ENCODE measurements around the gene MEX3D.

The MEX3D gene

DNA sequence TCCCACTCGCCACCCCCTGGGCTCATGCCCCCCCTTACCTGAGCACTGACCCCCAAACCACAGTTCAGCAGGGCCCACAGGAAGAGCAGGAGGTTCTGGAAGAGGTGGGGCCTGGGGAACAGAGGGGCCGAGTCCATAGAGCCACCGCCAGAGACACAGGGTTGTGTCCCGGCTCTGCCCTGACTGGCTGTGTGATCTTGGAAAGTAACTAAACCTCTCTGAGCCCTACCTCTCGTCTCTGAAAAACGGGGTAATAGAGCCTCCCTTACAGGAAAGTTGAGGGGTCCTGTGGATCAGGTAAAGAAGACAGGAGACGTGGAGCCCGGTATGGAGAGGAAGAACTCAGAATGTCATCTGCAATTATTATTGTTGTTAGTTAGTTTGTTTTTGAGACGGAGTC, 57.3 kb downstream of the MEX3D start:
- no peaks in the 10 kb centered on the region for H3K36me3 ChIP-seq (ENCODE audit: insufficient read depth, low read length)
- no peaks in the 10 kb centered on the region for H3K9me2 ChIP-seq (ENCODE audit: low read depth, low read length)
- no peak overlapping the region for H3K4me3 ChIP-seq (ENCODE audit: low read depth, low read length, poor library complexity, severe bottlenecking)
- no peaks in the 10 kb centered on the region for H3K4me1 ChIP-seq (ENCODE audit: insufficient read depth, low read length, severe bottlenecking)
- TF ChIP-seq, protein P1, sequence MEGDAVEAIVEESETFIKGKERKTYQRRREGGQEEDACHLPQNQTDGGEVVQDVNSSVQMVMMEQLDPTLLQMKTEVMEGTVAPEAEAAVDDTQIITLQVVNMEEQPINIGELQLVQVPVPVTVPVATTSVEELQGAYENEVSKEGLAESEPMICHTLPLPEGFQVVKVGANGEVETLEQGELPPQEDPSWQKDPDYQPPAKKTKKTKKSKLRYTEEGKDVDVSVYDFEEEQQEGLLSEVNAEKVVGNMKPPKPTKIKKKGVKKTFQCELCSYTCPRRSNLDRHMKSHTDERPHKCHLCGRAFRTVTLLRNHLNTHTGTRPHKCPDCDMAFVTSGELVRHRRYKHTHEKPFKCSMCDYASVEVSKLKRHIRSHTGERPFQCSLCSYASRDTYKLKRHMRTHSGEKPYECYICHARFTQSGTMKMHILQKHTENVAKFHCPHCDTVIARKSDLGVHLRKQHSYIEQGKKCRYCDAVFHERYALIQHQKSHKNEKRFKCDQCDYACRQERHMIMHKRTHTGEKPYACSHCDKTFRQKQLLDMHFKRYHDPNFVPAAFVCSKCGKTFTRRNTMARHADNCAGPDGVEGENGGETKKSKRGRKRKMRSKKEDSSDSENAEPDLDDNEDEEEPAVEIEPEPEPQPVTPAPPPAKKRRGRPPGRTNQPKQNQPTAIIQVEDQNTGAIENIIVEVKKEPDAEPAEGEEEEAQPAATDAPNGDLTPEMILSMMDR (IDR thresholded peaks at IDR 0.05; ENCODE audit: low read length) = no peak
- no peak for TF ChIP-seq EZH2 (IDR thresholded peaks at IDR 0.05; ENCODE audit: borderline replicate concordance, low read length)
- H4K20me1 ChIP-seq (ENCODE audit: insufficient read depth, low read length) = no peaks in the 10 kb centered on the region
- H2AFZ ChIP-seq (ENCODE audit: low read length) = no peak overlapping the region
- no peak overlapping the region for H3K4me2 ChIP-seq (ENCODE audit: low read length)
- no peak overlapping the region for H3K9ac ChIP-seq (ENCODE audit: low read length)
- no peak overlapping the region for H3K27ac ChIP-seq (ENCODE audit: low read depth, low read length, poor library complexity, severe bottlenecking)
- H3K9me3 ChIP-seq (ENCODE audit: low read length) = no peaks in the 10 kb centered on the region
- H3K79me2 ChIP-seq (ENCODE audit: insufficient read depth, low read length) = no peaks in the 10 kb centered on the region
- no peaks in the 10 kb centered on the region for H3F3A ChIP-seq (ENCODE audit: insufficient read depth, low read length)
- peaks cover 8% of the 10 kb centered on the region for H3K27me3 ChIP-seq (ENCODE audit: insufficient read depth, low read length)

DNA sequence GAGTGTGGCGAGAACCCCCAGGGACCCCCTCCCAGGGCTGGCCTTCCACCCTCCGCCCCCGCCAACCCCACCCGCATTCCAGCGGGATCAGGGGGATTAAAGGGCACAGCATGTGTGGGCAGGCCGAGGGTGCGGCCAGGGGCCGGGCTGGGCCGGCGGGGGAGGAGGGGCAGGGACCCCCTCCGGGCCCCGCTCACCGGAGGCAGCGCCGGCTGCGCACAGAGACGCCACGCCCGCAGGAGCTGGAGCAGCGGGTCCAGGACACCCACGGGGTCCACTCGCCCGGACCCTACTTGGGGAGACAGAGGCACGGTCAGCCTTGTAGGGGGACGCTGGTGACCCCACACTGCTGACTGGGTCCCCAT, 57.7 kb downstream of the MEX3D start:
- H4K20me1 ChIP-seq (ENCODE audit: insufficient read depth, low read length) = no peaks in the 10 kb centered on the region
- H3K4me2 ChIP-seq (ENCODE audit: low read length) = no peak overlapping the region
- no peaks in the 10 kb centered on the region for H3K79me2 ChIP-seq (ENCODE audit: insufficient read depth, low read length)
- TF ChIP-seq, protein P1 (IDR thresholded peaks at IDR 0.05; ENCODE audit: low read length) = no peak
- TF ChIP-seq EZH2 (IDR thresholded peaks at IDR 0.05; ENCODE audit: borderline replicate concordance, low read length) = no peak
- H3K27ac ChIP-seq (ENCODE audit: low read depth, low read length, poor library complexity, severe bottlenecking) = no peak overlapping the region
- no peak overlapping the region for H2AFZ ChIP-seq (ENCODE audit: low read length)
- H3K36me3 ChIP-seq (ENCODE audit: insufficient read depth, low read length) = no peaks in the 10 kb centered on the region
- H3K9me2 ChIP-seq (ENCODE audit: low read depth, low read length) = no peaks in the 10 kb centered on the region
- no peaks in the 10 kb centered on the region for H3K4me1 ChIP-seq (ENCODE audit: insufficient read depth, low read length, severe bottlenecking)
- H3K4me3 ChIP-seq (ENCODE audit: low read depth, low read length, poor library complexity, severe bottlenecking) = no peak overlapping the region
- H3K27me3 ChIP-seq (ENCODE audit: insufficient read depth, low read length) = peaks cover 8% of the 10 kb centered on the region
- H3K9me3 ChIP-seq (ENCODE audit: low read length) = no peaks in the 10 kb centered on the region
- H3F3A ChIP-seq (ENCODE audit: insufficient read depth, low read length) = no peaks in the 10 kb centered on the region
- H3K9ac ChIP-seq (ENCODE audit: low read length) = no peak overlapping the region

DNA sequence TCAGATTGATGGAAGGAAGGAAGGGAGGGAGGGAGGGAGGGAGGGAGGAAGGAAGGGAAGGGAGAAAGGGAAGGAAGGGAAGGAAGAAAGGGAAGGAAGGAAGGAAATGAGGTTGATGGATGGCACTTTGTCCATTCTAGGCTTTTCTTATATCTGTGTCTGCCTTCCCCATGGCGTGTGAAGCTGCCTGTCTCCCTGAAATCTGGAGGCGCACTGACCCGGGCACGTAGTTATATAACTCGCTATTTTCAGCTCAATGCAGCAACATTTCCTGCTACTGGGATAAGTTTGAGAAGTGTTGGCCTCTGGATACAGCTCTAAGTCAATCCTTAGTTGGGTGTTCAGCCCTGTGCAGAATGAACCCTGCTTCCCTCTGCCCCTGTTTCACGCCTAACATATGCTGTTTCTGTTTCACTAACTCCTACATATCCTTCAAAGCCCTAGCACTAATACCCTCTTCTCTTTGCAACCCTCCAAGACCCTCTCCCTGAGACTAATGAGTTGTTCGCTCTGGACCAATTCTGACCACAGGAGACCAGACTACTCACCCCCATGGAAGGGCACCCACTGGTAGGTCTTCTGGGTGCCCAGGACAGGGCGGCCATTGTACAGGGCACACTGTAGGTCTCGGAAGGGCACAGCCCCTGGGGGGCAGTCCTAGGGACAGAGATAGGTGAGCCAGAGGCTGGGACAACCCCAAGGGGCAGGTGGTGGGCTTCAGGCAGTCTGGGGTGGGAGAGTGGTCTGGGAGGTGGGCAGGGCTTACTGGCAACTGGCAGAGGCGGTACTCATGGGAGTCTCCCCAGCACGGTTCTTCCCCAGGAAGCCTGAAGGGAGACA, 58.3 kb downstream of the MEX3D start:
- Histone ChIP-seq H4K20me1 (ENCODE audit: insufficient read depth, low read length) (no peaks in the 10 kb centered on the region), H3K4me2 (ENCODE audit: low read length) (no peak overlapping the region), H3K79me2 (ENCODE audit: insufficient read depth, low read length) (no peaks in the 10 kb centered on the region), H3K9ac (ENCODE audit: low read length) (no peak overlapping the region), H3K9me2 (ENCODE audit: low read depth, low read length) (no peaks in the 10 kb centered on the region), H3K27me3 (ENCODE audit: insufficient read depth, low read length) (peaks cover 2% of the 10 kb centered on the region), H3K4me3 (ENCODE audit: low read depth, low read length, poor library complexity, severe bottlenecking) (no peak overlapping the region), H3K9me3 (ENCODE audit: low read length) (no peaks in the 10 kb centered on the region), H3K27ac (ENCODE audit: low read depth, low read length, poor library complexity, severe bottlenecking) (no peak overlapping the region), H3F3A (ENCODE audit: insufficient read depth, low read length) (no peaks in the 10 kb centered on the region), H2AFZ (ENCODE audit: low read length) (no peak overlapping the region), H3K36me3 (ENCODE audit: insufficient read depth, low read length) (no peaks in the 10 kb centered on the region), H3K4me1 (ENCODE audit: insufficient read depth, low read length, severe bottlenecking) (no peaks in the 10 kb centered on the region)
- TF ChIP-seq EZH2 (IDR thresholded peaks at IDR 0.05; ENCODE audit: borderline replicate concordance, low read length) = no peak
- TF ChIP-seq, protein P1 (IDR thresholded peaks at IDR 0.05; ENCODE audit: low read length) = no peak

Measured in OCI-LY1 (cell line).